Neural cell (in vitro differentiated cells): ENCODE data around the gene OBSCN.

Source experiments
- POLR2AphosphoS5 ChIP-seq: IDR thresholded peaks from 2 replicates; pipeline ENCODE4 v1.6.1; 2012
- SMC3 ChIP-seq: fragments of 450-650 bp; conservative IDR thresholded peaks from 2 replicates; pipeline ENCODE4 v1.6.1; 2014; ENCODE audit warnings: antibody characterized with exemption, mild to moderate bottlenecking, moderate library complexity; ENCODE audit not compliant: poor library complexity
- TAF1 ChIP-seq: IDR thresholded peaks from 2 replicates; pipeline ENCODE4 v1.6.1; 2012; ENCODE audit warnings: low read depth
- TF ChIP-seq, protein P1 (sequence below): IDR thresholded peaks from 2 replicates; pipeline ENCODE4 v1.6.1; 2012; ENCODE audit warnings: borderline replicate concordance
- TF ChIP-seq, protein P2 (sequence below): fragments of 450-650 bp; IDR thresholded peaks from 2 replicates; pipeline ENCODE4 v1.5.1; 2014; ENCODE audit warnings: antibody characterized with exemption, mild to moderate bottlenecking, moderate library complexity; ENCODE audit not compliant: poor library complexity, severe bottlenecking

DNA sequence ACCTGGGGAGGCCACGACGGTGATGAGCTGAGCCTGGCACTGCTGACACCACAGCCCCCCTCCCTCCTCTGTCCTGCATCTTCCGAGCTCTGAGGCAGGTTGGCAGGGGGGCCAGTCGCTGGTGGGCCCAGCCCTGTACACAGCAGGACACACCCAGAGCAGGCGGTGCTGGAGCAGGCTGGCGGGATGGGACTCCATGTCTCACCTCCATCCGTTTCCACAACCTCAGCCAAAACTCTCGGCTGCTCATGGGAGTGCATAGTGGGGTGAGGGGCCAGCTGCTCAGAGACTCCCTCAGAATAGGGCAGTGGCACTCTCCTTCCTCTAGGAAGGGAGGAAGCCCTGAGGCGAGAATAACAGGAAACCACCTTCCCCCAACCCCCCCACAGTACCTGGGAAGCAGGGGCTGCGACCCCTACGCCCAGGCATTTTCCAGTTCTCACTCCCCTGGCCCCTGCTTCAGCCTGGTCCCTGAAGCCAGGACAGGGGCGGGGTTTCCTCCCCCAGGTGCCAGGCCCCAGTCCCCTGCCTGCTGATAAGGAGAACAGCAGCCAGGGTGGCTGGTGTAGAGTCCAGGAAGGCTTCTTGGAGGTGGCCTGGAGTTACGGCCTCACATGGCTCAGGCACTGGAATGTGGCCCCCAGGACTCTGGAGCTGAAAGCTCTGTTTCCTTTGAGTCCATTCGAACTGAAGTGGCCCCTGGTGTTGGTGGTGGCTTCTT lies 45.4 kb upstream of the OBSCN start:
- no peak for TF ChIP-seq POLR2AphosphoS5
- TF ChIP-seq, protein P1, sequence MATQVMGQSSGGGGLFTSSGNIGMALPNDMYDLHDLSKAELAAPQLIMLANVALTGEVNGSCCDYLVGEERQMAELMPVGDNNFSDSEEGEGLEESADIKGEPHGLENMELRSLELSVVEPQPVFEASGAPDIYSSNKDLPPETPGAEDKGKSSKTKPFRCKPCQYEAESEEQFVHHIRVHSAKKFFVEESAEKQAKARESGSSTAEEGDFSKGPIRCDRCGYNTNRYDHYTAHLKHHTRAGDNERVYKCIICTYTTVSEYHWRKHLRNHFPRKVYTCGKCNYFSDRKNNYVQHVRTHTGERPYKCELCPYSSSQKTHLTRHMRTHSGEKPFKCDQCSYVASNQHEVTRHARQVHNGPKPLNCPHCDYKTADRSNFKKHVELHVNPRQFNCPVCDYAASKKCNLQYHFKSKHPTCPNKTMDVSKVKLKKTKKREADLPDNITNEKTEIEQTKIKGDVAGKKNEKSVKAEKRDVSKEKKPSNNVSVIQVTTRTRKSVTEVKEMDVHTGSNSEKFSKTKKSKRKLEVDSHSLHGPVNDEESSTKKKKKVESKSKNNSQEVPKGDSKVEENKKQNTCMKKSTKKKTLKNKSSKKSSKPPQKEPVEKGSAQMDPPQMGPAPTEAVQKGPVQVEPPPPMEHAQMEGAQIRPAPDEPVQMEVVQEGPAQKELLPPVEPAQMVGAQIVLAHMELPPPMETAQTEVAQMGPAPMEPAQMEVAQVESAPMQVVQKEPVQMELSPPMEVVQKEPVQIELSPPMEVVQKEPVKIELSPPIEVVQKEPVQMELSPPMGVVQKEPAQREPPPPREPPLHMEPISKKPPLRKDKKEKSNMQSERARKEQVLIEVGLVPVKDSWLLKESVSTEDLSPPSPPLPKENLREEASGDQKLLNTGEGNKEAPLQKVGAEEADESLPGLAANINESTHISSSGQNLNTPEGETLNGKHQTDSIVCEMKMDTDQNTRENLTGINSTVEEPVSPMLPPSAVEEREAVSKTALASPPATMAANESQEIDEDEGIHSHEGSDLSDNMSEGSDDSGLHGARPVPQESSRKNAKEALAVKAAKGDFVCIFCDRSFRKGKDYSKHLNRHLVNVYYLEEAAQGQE: no peak
- no peak for TF ChIP-seq SMC3
- TF ChIP-seq, protein P2, sequence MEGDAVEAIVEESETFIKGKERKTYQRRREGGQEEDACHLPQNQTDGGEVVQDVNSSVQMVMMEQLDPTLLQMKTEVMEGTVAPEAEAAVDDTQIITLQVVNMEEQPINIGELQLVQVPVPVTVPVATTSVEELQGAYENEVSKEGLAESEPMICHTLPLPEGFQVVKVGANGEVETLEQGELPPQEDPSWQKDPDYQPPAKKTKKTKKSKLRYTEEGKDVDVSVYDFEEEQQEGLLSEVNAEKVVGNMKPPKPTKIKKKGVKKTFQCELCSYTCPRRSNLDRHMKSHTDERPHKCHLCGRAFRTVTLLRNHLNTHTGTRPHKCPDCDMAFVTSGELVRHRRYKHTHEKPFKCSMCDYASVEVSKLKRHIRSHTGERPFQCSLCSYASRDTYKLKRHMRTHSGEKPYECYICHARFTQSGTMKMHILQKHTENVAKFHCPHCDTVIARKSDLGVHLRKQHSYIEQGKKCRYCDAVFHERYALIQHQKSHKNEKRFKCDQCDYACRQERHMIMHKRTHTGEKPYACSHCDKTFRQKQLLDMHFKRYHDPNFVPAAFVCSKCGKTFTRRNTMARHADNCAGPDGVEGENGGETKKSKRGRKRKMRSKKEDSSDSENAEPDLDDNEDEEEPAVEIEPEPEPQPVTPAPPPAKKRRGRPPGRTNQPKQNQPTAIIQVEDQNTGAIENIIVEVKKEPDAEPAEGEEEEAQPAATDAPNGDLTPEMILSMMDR: no peak
- no peak for TF ChIP-seq TAF1
